LNCaP clone FGC (cell line): ENCODE results near the gene DDB1.

Source experiments
- DNase-seq: peaks from one replicate; pipeline ENCODE4 v3.0.0-alpha.2; 2011; ENCODE audit warnings: low read depth
- H3K4me3 ChIP-seq: 2 replicates; pipeline ENCODE4 v1.5.1; 2011; ENCODE audit warnings: mild to moderate bottlenecking, low read depth, low read length, control low read depth
- CTCF ChIP-seq: IDR thresholded peaks from 2 replicates; pipeline ENCODE4 v1.5.1; 2012; ENCODE audit warnings: mild to moderate bottlenecking; ENCODE audit not compliant: control insufficient read depth, insufficient read depth; ENCODE audit errors: extremely low read depth

DDB1 gene

DNA sequence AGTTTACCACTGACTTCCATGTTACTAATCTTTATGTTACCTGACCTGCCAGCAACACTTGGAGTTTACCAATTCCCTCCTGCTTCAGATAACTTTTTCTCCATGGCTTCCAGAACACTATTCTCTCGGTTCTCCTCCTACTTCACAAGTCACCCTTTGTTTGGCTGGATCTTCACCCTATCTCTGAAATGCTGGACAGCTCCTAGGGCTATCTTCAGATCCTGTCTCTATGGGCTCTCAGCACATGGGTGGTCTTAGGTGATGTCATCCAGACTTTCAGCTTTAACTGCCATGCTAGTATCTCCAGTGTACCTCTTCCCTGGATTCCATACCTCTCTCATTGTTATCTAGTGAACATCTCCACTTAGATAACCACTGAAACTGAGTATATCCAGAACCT is 25.6 kb downstream of the DDB1 start:
- TF ChIP-seq CTCF, result no peak
- DNase-seq, result no peak

GRCh38 chr11:61306221-61306620 is 26.7 kb downstream of the DDB1 start:
- TF ChIP-seq CTCF, result no peak
- no peak overlapping the region for H3K4me3 ChIP-seq

More for the DNA sequence above, 25.6 kb downstream of the DDB1 start:
- H3K4me3 ChIP-seq, result no peak overlapping the region

GRCh38 chr11:61305417-61305816 is 27.5 kb downstream of the DDB1 start:
- DNase-seq, result no peak
- no peak overlapping the region for H3K4me3 ChIP-seq
- no peak for TF ChIP-seq CTCF

More at GRCh38 chr11:61306221-61306620, 26.7 kb downstream of the DDB1 start:
- DNase-seq, result no peak

DNA sequence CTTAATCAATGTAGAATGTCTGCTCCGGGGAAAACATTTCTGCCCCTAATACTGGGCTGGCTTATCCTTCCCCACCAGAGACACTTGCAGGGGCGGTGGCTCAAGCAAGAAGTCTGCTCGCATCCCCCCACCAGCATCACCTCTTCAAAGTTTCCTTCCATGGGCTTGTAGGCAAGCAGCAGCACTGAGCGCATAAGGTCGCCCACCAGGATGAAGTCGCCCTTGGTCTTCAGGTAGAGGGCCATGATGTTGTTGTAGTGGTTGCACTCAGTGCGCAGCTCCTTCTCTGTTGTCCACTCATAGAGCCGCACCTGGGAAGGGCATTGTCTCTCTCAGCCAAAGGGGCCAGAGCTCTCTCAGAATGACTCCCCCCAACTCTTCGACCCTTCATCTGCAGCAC is 29.2 kb downstream of the DDB1 start:
- H3K4me3 ChIP-seq, result no peak overlapping the region
- DNase-seq, result no peak
- no peak for TF ChIP-seq CTCF

DNA sequence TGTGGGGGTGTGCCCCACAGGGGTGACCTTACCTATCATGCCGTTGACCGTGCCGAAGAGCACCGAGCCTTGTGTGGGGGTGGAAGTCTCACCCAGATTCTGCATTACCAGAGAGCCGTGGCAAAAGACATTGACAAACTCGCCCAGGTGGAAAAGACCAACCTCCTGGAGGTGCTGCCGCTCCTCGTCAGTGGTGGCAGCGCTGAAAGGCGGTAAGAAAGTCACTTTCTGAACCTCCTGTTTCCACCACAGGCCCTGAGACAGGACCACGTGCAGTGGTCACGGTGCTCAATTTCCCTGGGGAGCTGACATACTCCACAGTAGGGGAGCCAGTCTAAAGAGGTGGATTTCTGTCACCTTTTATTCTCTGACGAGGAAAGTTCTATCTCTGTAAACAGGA is 30.4 kb downstream of the DDB1 start:
- no peak for DNase-seq
- H3K4me3 ChIP-seq, result no peak overlapping the region
- no peak for TF ChIP-seq CTCF

- DNase-seq, result no peak
- H3K4me3 ChIP-seq, result no peak overlapping the region
- no peak for TF ChIP-seq CTCF
Observed at GRCh38 chr11:61298663-61299244, 34.2 kb downstream of the DDB1 start.

GRCh38 chr11:61297746-61298145 is 35.2 kb downstream of the DDB1 start:
- H3K4me3 ChIP-seq, result no peak overlapping the region
- TF ChIP-seq CTCF, result no peak
- no peak for DNase-seq
